Hippocampal formation (tissue), 2 donors: Measurements from ENCODE around the gene RUNX3.

Experiments used
- DNase-seq, 2 donors: peaks; one replicate each; lab custom pipeline; 2025; lab: John Stamatoyannopoulos, UW

Gene RUNX3

GRCh38 chr1:24929398-24930259 lies 447 bp downstream of the RUNX3 start:
- DNase-seq, result no peak

GRCh38 chr1:24928689-24929397 lies 1.2 kb downstream of the RUNX3 start:
- no peak for DNase-seq

- no peak for DNase-seq
Observed at GRCh38 chr1:24927988-24928688, 1.9 kb downstream of the RUNX3 start.

GRCh38 chr1:24927473-24927872 lies 2.6 kb downstream of the RUNX3 start:
- DNase-seq, result no peak

- DNase-seq, result no peak
Observed at GRCh38 chr1:24926563-24927249, 3.4 kb downstream of the RUNX3 start.

- DNase-seq, result no peak
Observed at GRCh38 chr1:24925963-24926362, 4.1 kb downstream of the RUNX3 start.

GRCh38 chr1:24925082-24925779 lies 4.8 kb downstream of the RUNX3 start:
- DNase-seq, result no peak

- DNase-seq, result no peak
Observed at GRCh38 chr1:24923485-24924113, 6.5 kb downstream of the RUNX3 start.

GRCh38 chr1:24921938-24922662 lies 8.0 kb downstream of the RUNX3 start:
- no peak for DNase-seq

GRCh38 chr1:24921412-24921811 lies 8.7 kb downstream of the RUNX3 start:
- no peak for DNase-seq

GRCh38 chr1:24920533-24920925 lies 9.5 kb downstream of the RUNX3 start:
- DNase-seq, result no peak

GRCh38 chr1:24919791-24920532 lies 10.1 kb downstream of the RUNX3 start:
- no peak for DNase-seq

GRCh38 chr1:24918995-24919605 lies 11.0 kb downstream of the RUNX3 start:
- no peak for DNase-seq

- no peak for DNase-seq
Observed at GRCh38 chr1:24918370-24918769, 11.7 kb downstream of the RUNX3 start.

- no peak for DNase-seq
Observed at GRCh38 chr1:24917327-24918074, 12.6 kb downstream of the RUNX3 start.

- no peak for DNase-seq
Observed at GRCh38 chr1:24915816-24916602, 14.1 kb downstream of the RUNX3 start.

GRCh38 chr1:24914226-24915069 lies 15.6 kb downstream of the RUNX3 start:
- DNase-seq, result peak in 1 of 2 donors; percentile 6
